SK-N-SH (cell line): ENCODE data around the gene NYNRIN. TPM values are rescaled to one million over a fixed set of nuclear protein-coding genes. Genes with fewer than 3 reads are reported as not detected.
"Not testable (repeated sequence)": the region's sequence is repeated elsewhere in the genome, so short reads cannot be mapped to it uniquely, and the experiment has no call there.

ENCODE experiments used
- CTCF ChIA-PET: fragments of 300-600, 350-600 bp; formaldehyde crosslinking; extraction: SDS; loops from one replicate; lab custom pipeline; 2021; lab: Yijun Ruan, JAX
- POLR2A ChIA-PET: fragments of 350-600 bp; sonication (Branson Sonifier 250); formaldehyde crosslinking; extraction: SDS; loops from one replicate; lab custom pipeline; 2020; ENCODE audit warnings: antibody characterized with exemption, inconsistent platforms; lab: Yijun Ruan, JAX
- DNase-seq: peaks from one replicate; pipeline ENCODE4 v3.0.0; 2012
- H2AFZ ChIP-seq: fragments of 200-600 bp; sonication (generic); 2 replicates; pipeline ENCODE4 v1.8.1; 2016; ENCODE audit warnings: antibody characterized with exemption, mild to moderate bottlenecking, low read depth
- H3F3A ChIP-seq: fragments of 200-600 bp; sonication (generic); replicated peaks from 2 replicates; pipeline ENCODE3; 2016; ENCODE audit warnings: antibody characterized with exemption, mild to moderate bottlenecking; ENCODE audit not compliant: insufficient read depth
- H3K27ac ChIP-seq, 2 experiments: fragments of 200-500 bp in 1 of 2; fragments of 200-600 bp in 1 of 2; sonication (Bioruptor generic) in 1 of 2; sonication (generic), shearing (Covaris generic) in 1 of 2; 2 replicates each; pipeline versions ENCODE4 v1.5.1 to v1.6.1; 2014 to 2016; ENCODE audit warnings: low read depth in 2 of 2, inconsistent platforms in 1 of 2, low read length in 1 of 2, mild to moderate bottlenecking in 1 of 2, mixed read lengths in 1 of 2
- H3K27me3 ChIP-seq: fragments of 200-600 bp; sonication (generic), shearing (Covaris generic); 2 replicates; pipeline ENCODE4 v1.6.1; 2016; ENCODE audit warnings: mixed run types; ENCODE audit not compliant: insufficient read depth
- H3K36me3 ChIP-seq, 2 experiments: fragments of 200-500 bp in 1 of 2; fragments of 200-600 bp in 1 of 2; sonication (Bioruptor generic) in 1 of 2; sonication (generic) in 1 of 2; replicated peaks in 1 of 2; 2 replicates each; pipeline versions ENCODE3 to v1.5.1; 2014 to 2016; ENCODE audit warnings: low read length in 1 of 2, mild to moderate bottlenecking in 1 of 2; ENCODE audit not compliant: insufficient read depth in 2 of 2, control insufficient read depth in 1 of 2
- H3K4me1 ChIP-seq, 2 experiments: fragments of 200-500 bp in 1 of 2; fragments of 200-600 bp in 1 of 2; sonication (Bioruptor generic) in 1 of 2; sonication (generic), shearing (Covaris generic) in 1 of 2; 2 replicates each; pipeline versions ENCODE4 v1.5.1 to v1.6.1; 2014 to 2016; ENCODE audit warnings: low read depth in 1 of 2, low read length in 1 of 2, mixed run types in 1 of 2; ENCODE audit not compliant: insufficient read depth in 2 of 2, control insufficient read depth in 1 of 2
- H3K4me2 ChIP-seq: fragments of 200-600 bp; sonication (generic), shearing (Covaris generic); 2 replicates; pipeline ENCODE4 v1.6.1; 2017; ENCODE audit warnings: mixed run types
- H3K4me3 ChIP-seq, 2 experiments: fragments of 200-500 bp in 1 of 2; fragments of 200-600 bp in 1 of 2; sonication (Bioruptor generic) in 1 of 2; sonication (generic), shearing (Covaris generic) in 1 of 2; 2 replicates each; pipeline versions ENCODE4 v1.5.1 to v1.8.1; 2014 to 2016; ENCODE audit warnings: low read depth in 2 of 2, inconsistent platforms in 1 of 2, low read length in 1 of 2, mild to moderate bottlenecking in 1 of 2, mixed read lengths in 1 of 2, moderate library complexity in 1 of 2
- H3K79me2 ChIP-seq: fragments of 200-600 bp; sonication (generic); 2 replicates; pipeline ENCODE4 v1.8.1; 2017; ENCODE audit warnings: mild to moderate bottlenecking; ENCODE audit not compliant: insufficient read depth
- H3K9ac ChIP-seq: fragments of 200-600 bp; sonication (generic); 2 replicates; pipeline ENCODE4 v1.6.1; 2017; ENCODE audit warnings: mixed run types
- H3K9me2 ChIP-seq: fragments of 200-600 bp; sonication (generic); 2 replicates; pipeline ENCODE4 v1.6.1; 2017; ENCODE audit warnings: mixed run types
- H3K9me3 ChIP-seq: fragments of 200-600 bp; sonication (generic); 2 replicates; pipeline ENCODE4 v1.6.1; 2017; ENCODE audit warnings: mixed run types, mild to moderate bottlenecking, moderate library complexity
- H4K20me1 ChIP-seq: fragments of 200-600 bp; sonication (generic); 2 replicates; pipeline ENCODE4 v1.6.1; 2017; ENCODE audit warnings: mild to moderate bottlenecking, mixed run types; ENCODE audit not compliant: insufficient read depth
- EZH2phosphoT487 ChIP-seq: fragments of 200-600 bp; sonication (generic); IDR thresholded peaks from 2 replicates; pipeline ENCODE4 v1.6.1; 2017; ENCODE audit warnings: low read depth, mixed run types, mild to moderate bottlenecking, antibody characterized with exemption, moderate library complexity, borderline replicate concordance
- PBX3 ChIP-seq: IDR thresholded peaks from 2 replicates; pipeline ENCODE4; 2012
- POLR2AphosphoS5 ChIP-seq: IDR thresholded peaks from 2 replicates; pipeline ENCODE4 v1.6.1; 2012; ENCODE audit warnings: low read depth, low read length
- RCOR1 ChIP-seq: fragments of 150-350 bp; IDR thresholded peaks from 2 replicates; pipeline ENCODE4 v1.6.1; 2017; ENCODE audit warnings: antibody characterized with exemption, low read length
- REST ChIP-seq: IDR thresholded peaks from 2 replicates; pipeline ENCODE4 v1.6.1; 2012; ENCODE audit warnings: mild to moderate bottlenecking, low read depth, low read length, moderate library complexity
- RXRA ChIP-seq: IDR thresholded peaks from 2 replicates; pipeline ENCODE4 v1.4.0; 2012; ENCODE audit warnings: low read depth, mild to moderate bottlenecking, borderline replicate concordance
- TCF12 ChIP-seq: IDR thresholded peaks from 2 replicates; pipeline ENCODE4 v1.4.0; 2012
- TEAD4 ChIP-seq: IDR thresholded peaks from 2 replicates; pipeline ENCODE4 v1.4.0; 2012; ENCODE audit warnings: mild to moderate bottlenecking, borderline replicate concordance; ENCODE audit not compliant: insufficient read depth
- USF1 ChIP-seq: IDR thresholded peaks from 2 replicates; pipeline ENCODE4 v1.4.0; 2012; ENCODE audit warnings: low read depth, borderline replicate concordance
- WGBS: methylation state at CpG from one replicate; pipeline ENCODE4 v1.1.6; 2017; ENCODE audit warnings: low lambda C conversion rate; 5-methylcytosine and 5-hydroxymethylcytosine counted together
- polyA plus RNA-seq, 3 experiments: library from polyadenylated mRNA; depleted of rRNA; stranded (reverse); fragments of >200 nt; gene quantifications; 2 replicates each; pipeline ENCODE4 v1.2.3, GENCODE V29; 2012
- TF ChIP-seq, protein P1 (sequence below): IDR thresholded peaks from 2 replicates; pipeline ENCODE4 v1.4.0; 2012; ENCODE audit warnings: low read depth

NYNRIN gene
- polyA plus RNA-seq, 1 of the 3 experiments (the other 2 are of a cell fraction) = 4.8 TPM

GRCh38 chr14:24442240-24443052, 43.6 kb downstream of the NYNRIN start, which contains the start of gene SDR39U1 (continued):
- peak; percentile 93 for TF ChIP-seq USF1
- TF ChIP-seq, protein P1, sequence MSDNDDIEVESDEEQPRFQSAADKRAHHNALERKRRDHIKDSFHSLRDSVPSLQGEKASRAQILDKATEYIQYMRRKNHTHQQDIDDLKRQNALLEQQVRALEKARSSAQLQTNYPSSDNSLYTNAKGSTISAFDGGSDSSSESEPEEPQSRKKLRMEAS = peak; percentile 70; the same call in 1 of the 2 replicates
- no peak for TF ChIP-seq RCOR1
- TF ChIP-seq TEAD4 = no peak
- TF ChIP-seq POLR2AphosphoS5 = peak; percentile 79

GRCh38 chr14:24443053-24443665, 44.4 kb downstream of the NYNRIN start:
- H2AFZ ChIP-seq = peak overlapping the region; percentile 78
- peak overlapping the region; percentile 97 for H3K9ac ChIP-seq
- 5% methylated on average over 6 of the region's 7 CpGs for WGBS
- peak overlapping the region; percentile 53 to 98 for H3K27ac ChIP-seq
- H3K4me1 ChIP-seq = peaks cover 0 to 17% of the 10 kb centered on the region in 2 experiments; a peak in 2 of 4 replicates
- peaks cover 7% of the 10 kb centered on the region for H3F3A ChIP-seq
- ChIA-PET POLR2A (interaction anchor here (1.0 to 1.8 kb wide), 2 partner anchors 77 to 116 kb away, joined by 4 to 6 read pairs; no protein-coding TSS in a partner anchor), CTCF (interaction anchor here (0.6 to 16.4 kb wide), 5 partner anchors 11 to 135 kb away, joined by 3 to 445 read pairs (median 4); partner anchors contain the start of genes ADCY4, CIDEB and RIPK3)
- H3K4me2 ChIP-seq = peak overlapping the region; percentile 85
- H3K27me3 ChIP-seq = no peaks in the 10 kb centered on the region
- H3K36me3 ChIP-seq = peaks cover 19 to 32% of the 10 kb centered on the region in 2 experiments
- peaks cover 30% of the 10 kb centered on the region for H3K79me2 ChIP-seq
- DNase-seq = no peak
- H3K9me2 ChIP-seq = no peaks in the 10 kb centered on the region
- no peak for TF ChIP-seq PBX3
- TF ChIP-seq EZH2phosphoT487 = no peak
- TF ChIP-seq REST = no peak
- TF ChIP-seq TCF12 = no peak
- no peak for TF ChIP-seq RXRA
- peak overlapping the region; percentile 61 to 75 for H3K4me3 ChIP-seq
- no peaks in the 10 kb centered on the region for H3K9me3 ChIP-seq
- H4K20me1 ChIP-seq = no peaks in the 10 kb centered on the region

GRCh38 chr14:24450828-24451227, 52.0 kb downstream of the NYNRIN start:
- 26% methylated on average over 2 of the region's 2 CpGs for WGBS
- H3K9ac ChIP-seq, H3K27ac ChIP-seq, H3K79me2 ChIP-seq, H3K27me3 ChIP-seq, H3K4me1 ChIP-seq, H3K36me3 ChIP-seq, H3K4me2 ChIP-seq, H3K9me2 ChIP-seq, H2AFZ ChIP-seq, POLR2A ChIA-PET, H3K4me3 ChIP-seq, H4K20me1 ChIP-seq, DNase-seq, H3F3A ChIP-seq, H3K9me3 ChIP-seq: not testable (repeated sequence)
- CTCF ChIA-PET = interaction anchor here (0.7 kb wide), 1 partner anchor 10 kb away, joined by 3 read pairs; no protein-coding TSS in a partner anchor
